Measurements from ENCODE around the gene SERPINA5. TPM values are rescaled to one million over a fixed set of nuclear protein-coding genes. Genes with fewer than 3 reads are reported as not detected.
"Not testable (repeated sequence)": the region's sequence is repeated elsewhere in the genome, so short reads cannot be mapped to it uniquely, and the experiment has no call there.

The SERPINA5 gene
- total RNA-seq, 1 donor from 2014 or later = not detected

GRCh38 chr14:94621358-94622134 lies 40.3 kb downstream of the SERPINA5 start:
- no peak for DNase-seq (ENCODE audit: low read depth)

- peak; percentile 22 for DNase-seq (ENCODE audit: low read depth)
These were observed 41.6 kb downstream of the SERPINA5 start for GRCh38 chr14:94622653-94623421.

- DNase-seq (ENCODE audit: low read depth) = no peak
These were observed 42.2 kb downstream of the SERPINA5 start for GRCh38 chr14:94623422-94623809.

GRCh38 chr14:94623856-94624499 lies 42.8 kb downstream of the SERPINA5 start:
- no peak for DNase-seq (ENCODE audit: low read depth)

GRCh38 chr14:94624537-94625352 lies 43.5 kb downstream of the SERPINA5 start:
- DNase-seq (ENCODE audit: low read depth) = no peak

- DNase-seq (ENCODE audit: low read depth) = no peak
These were observed 44.1 kb downstream of the SERPINA5 start for GRCh38 chr14:94625353-94625635.

- DNase-seq (ENCODE audit: low read depth) = no peak
These were observed 47.4 kb downstream of the SERPINA5 start for GRCh38 chr14:94628578-94628977.

- DNase-seq (ENCODE audit: low read depth) = no peak
These were observed 49.2 kb downstream of the SERPINA5 start for GRCh38 chr14:94630396-94630795.

GRCh38 chr14:94631050-94631449 lies 49.8 kb downstream of the SERPINA5 start:
- DNase-seq (ENCODE audit: low read depth) = no peak

GRCh38 chr14:94631536-94632304 lies 50.5 kb downstream of the SERPINA5 start:
- no peak for DNase-seq (ENCODE audit: low read depth)

- no peak for DNase-seq (ENCODE audit: low read depth)
These were observed 51.0 kb downstream of the SERPINA5 start for GRCh38 chr14:94632305-94632590.

GRCh38 chr14:94633121-94633520 lies 51.9 kb downstream of the SERPINA5 start:
- DNase-seq (ENCODE audit: low read depth) = no peak

- DNase-seq (ENCODE audit: low read depth) = no peak
These were observed 53.9 kb downstream of the SERPINA5 start for GRCh38 chr14:94635154-94635553.

GRCh38 chr14:94636744-94637412 lies 55.7 kb downstream of the SERPINA5 start:
- no peak for DNase-seq (ENCODE audit: low read depth)

- not testable (repeated sequence) for DNase-seq (ENCODE audit: low read depth)
These were observed 56.6 kb downstream of the SERPINA5 start for GRCh38 chr14:94637814-94638213.

- no peak for DNase-seq (ENCODE audit: low read depth)
These were observed 57.1 kb downstream of the SERPINA5 start for GRCh38 chr14:94638339-94638738.

- no peak for DNase-seq (ENCODE audit: low read depth)
These were observed 58.0 kb downstream of the SERPINA5 start for GRCh38 chr14:94638961-94639817.

GRCh38 chr14:94640721-94641631 lies 59.8 kb downstream of the SERPINA5 start:
- DNase-seq (ENCODE audit: low read depth) = no peak
